HG03521 (cell line): ENCODE measurements around the gene RUFY2.

Source experiments
- ATAC-seq: cut with Tn5 transposase; IDR thresholded peaks from one replicate; pipeline ENCODE4 v1.9.1; 2021; ENCODE audit warnings: mild to moderate bottlenecking, moderate library complexity; ENCODE audit not compliant: unreplicated experiment

Gene RUFY2

DNA sequence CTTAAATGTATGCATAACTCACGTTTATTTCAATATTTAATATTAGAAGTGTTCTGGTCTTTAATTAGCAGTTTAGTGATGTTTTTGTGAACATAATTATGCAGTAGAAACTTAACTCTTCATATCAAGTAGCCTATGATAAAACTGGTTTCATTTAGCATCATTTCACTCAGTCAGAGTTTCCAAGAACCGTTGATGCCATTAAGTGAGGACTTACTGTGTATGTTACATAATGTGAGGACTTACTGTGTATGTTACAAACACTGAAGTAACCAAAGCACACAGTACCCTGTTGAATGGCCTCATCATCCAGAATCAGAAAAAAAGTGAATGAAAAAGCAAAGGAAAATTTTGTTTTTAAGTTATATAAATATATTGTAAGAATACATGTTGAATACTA lies 41.5 kb downstream of the RUFY2 start:
- ATAC-seq = no peak

DNA sequence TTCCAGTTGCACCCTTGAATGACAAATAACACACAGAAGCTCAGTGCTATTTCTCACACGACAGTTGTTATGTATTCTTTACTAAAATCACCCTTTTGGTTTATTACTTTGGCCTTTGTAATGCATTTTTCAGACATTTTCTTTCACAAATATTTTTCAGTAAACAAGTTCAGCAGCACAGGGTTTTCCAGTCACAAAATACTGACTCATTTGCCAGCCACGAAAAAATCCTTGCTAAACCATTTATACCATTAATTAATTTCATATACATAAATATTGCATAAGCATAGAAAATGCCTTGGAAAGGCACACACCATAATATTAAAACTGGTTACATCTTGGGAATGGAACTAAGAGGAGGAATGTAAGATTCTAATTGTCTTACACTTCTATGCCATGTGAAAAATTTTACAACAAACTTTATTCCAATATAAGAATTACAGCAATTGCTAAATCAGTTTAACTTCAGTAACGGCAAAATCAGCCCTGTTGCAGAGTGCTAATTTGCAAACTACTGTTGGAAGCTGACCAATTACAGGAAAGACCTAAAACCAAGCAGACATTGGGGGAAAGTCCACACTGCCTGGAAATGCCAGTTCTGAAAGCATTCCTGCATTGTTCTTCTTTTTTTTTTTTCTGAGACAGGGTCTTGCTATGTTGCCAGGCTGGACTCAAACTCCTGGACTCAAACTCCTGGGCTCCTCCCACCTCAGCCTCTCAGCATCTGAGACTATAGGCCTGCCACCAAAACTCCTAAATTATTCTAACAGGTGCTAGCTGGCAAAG lies 42.8 kb downstream of the RUFY2 start:
- no peak for ATAC-seq

DNA sequence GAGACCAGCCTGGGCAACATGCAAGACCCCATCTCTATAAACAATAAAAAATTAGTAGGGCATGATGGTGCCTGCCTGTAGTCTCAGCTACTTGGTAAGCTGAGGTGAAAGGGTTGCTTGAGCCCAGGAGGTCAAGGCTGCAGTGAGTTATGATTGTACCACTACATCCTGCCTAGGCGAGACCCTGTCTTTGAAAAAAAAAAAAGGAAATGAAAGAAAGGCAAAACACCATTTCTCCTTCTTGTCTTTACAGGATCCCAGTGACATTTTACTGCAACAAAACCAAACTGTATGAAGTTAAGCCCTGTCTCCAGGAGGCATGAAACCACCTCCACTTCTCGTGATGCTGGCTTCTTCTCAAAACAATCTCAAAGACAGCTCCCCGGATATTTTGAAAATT lies 44.5 kb downstream of the RUFY2 start:
- no peak for ATAC-seq

DNA sequence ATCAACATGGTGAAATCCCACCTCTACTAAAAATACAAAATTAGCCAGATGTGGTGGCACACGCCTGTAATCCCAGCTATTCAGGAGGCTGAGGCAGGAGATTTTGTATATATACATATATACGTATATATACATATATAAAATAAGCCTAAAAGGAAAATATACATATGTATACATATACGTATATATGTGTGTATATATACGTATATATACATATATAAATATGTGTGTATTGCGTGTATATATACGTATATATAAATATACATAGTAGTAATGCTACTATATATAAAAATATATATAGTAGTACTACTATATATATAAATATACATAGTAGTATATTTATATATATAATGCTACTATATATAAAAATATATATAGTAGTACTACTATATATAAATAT lies 47.9 kb downstream of the RUFY2 start:
- ATAC-seq = no peak

DNA sequence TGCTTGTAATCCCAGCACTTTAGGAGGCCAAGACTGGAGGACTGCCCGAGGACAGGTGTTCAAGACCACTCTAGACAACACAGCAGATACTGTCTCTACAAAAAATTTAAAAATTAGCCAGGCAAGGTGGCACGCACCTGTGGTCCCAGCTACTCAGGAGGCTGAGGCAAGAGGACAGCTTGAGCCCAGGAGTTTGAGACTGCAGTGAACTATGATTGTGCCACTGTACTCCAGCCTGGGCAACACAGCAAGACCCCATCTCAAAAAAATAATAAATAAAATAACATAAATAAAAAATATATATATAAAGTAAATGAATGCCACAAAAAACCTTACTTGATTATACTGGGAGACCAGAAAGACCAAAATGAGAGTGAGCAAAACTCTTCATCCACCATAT lies 53.5 kb downstream of the RUFY2 start:
- ATAC-seq = no peak

DNA sequence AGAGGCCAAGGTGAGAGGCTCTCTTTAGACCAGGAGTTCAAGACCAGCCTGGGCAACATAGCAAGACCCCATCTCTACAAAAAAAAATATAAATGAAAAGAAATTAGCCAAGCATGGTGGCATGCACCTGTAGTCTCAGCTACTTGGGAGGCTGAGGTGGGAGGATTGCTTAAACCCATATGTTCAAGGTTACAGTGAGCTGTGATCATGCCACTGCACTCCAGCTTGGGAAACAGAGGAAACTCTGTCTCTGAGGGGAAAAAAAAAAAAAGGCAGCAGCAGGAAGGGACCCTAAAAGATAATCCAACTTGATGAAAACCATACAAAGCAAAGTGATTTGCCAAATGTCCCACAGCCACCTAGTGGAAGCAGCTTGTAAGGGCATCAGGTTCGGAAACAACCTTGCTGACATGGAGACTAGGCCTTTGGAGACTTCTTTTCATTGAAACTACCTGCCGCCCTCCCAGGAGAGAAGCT lies 58.8 kb downstream of the RUFY2 start:
- no peak for ATAC-seq

DNA sequence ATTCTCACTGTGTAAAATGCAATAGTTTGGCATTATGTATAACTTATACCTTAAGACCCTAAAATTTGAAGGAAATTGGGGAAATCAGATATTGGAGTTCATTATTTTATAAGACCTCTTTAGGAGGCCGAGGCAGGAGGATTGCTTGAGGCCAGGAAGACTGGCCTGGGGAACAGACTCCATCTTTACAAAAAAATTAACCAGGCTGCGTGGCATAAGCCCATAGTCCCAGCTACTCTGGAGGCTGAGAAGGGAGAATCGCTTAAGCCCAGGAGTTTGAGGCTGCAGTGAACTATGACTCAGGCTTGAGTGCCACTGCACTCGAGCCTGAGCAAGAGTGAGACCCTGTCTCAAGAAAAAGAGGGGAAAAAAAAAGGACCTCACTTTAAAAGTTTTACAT lies 60.3 kb downstream of the RUFY2 start:
- no peak for ATAC-seq

DNA sequence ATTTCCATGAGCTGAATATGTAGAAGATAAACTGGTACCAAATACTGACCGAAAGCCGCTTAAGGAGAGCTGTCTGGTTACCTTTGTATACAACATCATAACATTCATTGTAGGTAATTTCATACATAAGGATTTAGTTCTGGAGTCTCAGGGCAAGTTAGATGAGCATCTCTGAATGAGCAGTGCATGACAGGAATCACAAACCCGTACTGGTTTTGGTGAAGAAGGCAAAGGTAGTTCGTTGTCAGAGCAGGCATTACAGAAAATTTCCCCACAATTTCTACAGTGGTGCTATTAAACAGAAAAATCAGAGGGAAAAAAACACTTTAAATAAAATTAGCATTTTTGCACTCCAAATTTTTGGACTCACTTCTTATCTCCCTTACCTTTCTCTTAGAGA lies 61.5 kb downstream of the RUFY2 start:
- ATAC-seq = no peak

DNA sequence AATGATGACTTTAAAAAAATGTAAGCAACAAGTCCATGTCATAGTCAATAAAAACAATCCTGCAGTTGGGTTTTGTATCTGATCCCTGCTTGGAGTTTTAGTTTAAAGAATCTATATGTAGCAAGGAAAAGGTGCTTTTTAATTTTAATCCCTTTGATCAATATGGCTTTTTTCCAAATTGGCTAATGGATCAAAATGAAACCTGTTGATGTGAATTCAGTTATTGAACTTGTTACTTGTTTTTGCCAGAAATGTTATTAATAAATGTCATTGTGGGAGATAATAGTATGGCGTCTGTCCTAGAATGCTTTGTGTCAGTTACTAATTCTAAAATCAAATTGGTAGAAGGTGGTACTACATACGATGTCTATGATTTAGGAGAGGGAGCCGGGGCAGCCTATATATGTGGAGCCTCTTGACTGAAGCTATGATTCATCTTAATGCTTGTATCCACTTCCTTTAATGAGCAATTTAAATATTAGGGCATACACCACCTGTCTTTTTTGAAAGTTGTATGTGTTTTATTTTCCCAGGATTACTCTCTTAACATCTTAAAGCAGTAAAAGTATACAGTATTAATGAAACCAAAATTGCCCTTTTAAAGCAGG lies 64.1 kb downstream of the RUFY2 start:
- ATAC-seq = no peak

DNA sequence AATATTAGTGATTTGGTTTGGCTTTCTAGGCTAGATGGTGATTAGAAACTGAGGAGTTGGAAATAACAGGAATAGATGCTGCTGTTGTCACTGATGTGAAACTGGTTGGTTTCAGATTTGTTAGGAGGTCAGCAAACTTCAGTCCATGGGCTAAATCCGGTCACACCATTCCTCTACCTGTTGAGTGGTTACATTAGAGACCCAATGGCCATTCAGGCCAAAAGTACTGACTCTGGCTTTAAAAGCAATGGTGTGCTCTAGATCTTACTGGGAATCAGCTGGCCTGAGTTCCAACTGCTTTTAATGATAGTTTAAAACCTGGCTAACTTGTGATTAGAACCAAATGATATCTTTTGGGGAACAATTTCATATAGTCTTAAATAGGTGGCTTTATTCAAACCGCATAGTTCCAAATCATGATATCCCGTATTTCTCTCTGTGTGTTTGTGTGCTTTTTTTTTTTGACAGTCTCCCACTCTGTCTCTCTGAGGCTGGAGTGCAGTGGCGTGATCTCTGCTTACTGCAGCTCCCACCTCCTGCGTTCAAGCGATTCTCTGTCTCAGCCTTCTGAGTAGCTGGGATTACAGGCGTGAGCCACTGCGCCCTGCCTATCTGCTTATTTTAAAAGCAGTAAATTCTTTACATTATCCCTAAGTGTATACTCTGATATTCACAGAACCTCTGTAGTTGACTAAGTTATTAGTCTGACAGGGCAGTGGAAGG lies 66.6 kb downstream of the RUFY2 start:
- ATAC-seq = no peak

DNA sequence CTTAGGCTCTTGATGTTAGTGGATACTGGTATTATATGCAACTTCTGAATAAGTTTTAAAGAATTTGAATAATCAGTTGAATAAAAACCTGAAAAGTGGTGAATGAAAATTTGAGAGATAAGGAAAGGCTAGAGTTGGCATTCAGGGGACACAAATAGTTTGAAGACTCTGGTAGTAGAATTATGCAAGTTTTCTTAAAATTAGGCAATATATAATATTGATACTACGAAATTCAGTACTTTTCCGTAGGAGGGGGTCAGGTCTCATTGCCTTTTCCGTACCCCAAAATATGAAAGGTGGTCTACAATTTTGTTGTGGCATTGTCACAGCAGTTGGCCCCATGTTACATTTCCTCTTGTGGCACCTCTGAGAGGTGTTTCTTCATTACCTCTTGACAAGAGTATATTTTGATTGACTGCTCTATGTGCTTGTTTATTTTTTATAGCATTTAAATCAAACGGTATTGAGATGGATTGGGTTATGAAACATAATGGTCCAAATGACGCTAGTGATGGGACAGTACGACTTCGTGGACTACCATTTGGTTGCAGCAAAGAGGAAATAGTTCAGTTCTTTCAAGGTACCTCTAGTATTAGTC lies 70.2 kb downstream of the RUFY2 start:
- ATAC-seq = no peak

DNA sequence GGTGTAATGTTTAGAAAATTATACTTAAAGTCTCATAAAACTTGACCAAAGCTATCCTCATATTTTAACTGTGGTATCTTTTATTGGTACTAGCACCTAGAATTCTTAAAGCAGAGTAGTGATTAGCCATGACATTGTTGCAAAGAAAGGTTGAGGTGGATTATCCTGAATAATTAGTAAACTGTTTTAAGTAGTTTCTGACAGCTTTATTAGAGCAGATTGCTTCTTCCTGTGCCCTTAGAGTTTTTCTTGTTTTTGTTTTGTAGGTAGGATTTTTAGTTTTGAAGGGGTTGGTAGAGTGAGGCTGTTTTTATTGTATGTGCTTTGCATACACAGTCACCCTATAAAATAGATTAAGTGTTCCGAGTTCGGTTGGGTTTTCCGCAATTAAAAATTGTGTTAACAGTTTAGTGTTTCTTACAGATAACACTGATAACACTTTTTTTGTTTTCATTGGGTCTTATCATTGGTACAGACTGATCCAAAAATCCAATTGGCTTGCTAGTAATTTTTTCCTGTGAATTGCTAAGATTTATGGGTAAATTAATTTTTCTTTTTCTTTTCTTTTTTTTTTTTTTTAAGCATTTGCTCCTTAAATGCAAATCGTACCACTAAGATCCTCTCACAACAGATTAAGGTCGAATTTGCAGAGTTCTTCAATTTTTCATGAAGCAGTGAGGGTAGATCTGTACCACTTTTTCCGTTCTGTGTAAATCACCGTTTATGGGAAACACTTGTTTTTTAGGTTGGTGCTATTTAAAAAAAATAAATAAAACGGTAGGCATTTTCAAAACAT lies 72.2 kb downstream of the RUFY2 start:
- ATAC-seq = no peak

DNA sequence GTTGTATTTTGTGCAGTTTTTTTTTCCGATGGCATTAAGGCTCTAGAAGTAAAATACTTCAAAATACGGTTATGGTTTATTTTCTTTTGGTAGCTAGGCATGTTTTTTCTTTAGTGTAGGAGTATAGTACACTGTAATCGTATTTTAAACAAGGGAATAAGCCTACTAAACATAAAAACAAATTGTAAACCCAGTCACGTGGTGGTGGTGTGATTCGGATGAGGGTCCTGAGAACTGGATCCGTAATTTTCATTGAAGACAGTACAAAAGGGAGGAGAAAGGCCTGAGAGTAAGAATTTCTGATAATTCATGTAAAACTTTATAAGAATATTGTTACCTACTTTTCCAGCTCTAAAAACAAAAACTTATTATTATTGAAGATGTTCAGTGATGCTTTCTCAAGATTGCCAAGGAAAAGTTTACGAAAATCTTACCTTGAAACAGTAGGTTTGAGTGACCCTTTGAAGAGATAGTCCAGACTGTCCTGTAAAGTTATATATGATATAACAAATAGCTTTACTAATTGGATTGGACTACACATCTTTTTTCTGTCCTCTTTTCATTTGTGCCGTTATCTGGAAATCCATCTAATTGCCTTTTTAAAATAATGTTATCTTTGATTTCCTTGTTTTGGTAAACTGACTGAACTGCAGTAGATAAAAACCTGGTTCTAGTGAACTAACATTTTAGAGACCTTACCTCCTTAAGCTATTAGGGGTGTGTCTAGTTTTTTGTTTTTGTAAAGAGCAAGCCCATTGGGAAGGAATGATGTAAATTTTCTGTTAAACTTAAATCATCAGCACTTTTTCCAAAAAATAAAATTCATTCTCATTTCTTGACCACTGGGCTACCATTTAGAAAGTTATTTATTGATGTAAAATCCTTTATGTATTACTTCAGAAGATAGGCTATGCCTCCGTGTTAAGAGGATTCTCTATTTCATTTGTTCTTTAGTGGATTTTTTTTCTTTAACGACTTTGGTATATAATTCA lies 73.3 kb downstream of the RUFY2 start:
- ATAC-seq = no peak

DNA sequence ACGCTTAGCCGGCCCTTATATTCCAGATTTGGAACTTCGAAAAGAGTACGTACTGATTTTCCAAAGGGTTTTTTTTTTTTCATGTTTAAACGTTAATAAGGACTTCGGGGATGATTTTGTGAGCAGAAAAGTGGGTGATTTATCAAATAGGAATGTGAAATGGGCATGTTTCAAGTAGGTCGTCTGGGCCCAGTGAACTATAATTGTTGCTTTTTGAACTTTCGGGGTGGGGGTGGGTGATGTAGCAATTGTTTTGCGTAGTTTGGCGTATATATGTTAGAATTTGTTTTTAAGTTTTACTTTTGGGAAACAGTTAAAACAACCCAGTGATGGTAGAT lies 74.0 kb downstream of the RUFY2 start:
- no peak for ATAC-seq

DNA sequence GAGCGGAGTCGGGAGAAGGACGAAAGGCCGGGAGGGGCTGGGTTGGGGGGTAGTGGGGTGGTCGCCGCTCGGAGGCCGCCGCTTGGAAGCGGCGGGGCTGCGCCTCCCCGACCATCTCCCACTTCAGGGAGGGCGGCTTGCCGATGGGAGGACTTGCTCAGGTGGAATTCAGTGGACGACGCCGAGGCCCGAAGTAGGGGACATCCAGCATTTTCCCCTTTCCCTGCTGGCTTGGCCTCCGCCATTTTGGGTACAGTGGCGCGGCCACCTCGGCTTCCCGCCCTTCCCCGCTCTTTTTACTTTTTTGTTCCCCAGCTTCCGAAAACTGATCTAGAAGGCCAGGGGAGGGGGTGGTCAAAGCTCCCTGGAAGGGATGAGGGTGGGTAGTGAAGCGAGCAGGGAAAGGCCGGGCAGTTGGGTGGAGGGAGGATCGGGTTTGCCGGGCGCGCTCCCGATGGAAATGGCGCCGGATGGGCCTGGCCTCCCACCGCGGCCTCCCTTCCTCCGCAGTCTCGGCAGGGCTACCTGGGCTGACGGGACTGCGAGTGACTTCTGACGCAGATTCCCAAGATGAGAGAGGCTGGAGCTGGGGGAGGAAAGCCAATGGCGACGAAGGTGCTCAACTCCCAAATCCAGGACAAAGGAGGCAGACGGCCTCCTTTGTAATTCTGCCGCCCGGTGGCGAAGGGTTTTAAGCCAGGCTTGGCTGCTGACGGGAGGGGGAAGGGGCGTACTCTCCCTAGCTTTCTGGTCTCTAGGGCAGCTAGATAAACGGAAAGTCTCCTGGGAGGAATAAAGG lies 74.6 kb downstream of the RUFY2 start, which contains the start of gene PBLD:
Gene PBLD, minus strand, starts transcription at position 670 of the 799 bp plus-strand sequence. CDS start 26,084 bp downstream, outside the sequence.
- ATAC-seq = peak; percentile 17

DNA sequence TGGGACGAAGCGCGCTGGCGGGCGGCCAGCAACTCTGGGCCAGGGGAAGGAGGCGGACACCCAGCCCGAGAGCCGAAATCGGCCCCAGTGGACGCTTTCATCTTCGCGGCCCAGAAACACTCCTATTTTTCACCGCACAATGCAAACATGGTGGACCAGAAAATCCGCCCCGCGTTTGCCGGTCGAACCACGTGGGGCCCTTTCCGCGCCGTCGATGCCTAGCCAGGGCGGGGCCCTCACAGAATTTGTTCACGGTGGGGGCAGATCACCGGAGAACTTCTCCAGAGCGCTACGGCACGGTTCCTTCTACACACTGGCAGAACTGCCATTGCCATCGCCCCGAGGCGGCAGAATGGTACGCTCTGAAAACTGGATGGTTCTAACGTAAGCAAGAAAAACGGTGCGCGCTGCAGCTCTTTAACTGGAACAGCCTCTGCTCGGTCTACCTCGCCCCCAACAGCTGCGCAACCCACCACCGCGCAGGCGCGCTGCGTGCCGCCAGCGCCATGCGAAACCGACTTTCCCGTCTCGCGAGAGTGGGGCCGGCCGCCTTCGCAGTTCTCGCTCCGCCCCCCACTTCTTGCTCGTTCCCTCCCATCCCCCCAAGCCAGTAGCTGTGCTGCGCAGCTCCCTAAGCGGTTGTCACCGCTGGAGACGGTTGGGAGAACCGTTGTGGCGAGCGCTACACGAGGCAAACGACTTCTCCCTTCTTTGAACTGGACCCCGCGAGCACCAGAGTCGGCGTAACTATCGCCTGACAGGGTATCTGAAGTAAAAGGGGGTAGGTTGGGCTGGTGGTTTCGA lies 75.4 kb downstream of the RUFY2 start, which contains the start of gene HNRNPH3:
Gene HNRNPH3, plus strand, starts transcription at position 610 of the 804 bp plus-strand sequence. CDS start 5,158 bp downstream, outside the sequence.
- peak; percentile 83 for ATAC-seq

DNA sequence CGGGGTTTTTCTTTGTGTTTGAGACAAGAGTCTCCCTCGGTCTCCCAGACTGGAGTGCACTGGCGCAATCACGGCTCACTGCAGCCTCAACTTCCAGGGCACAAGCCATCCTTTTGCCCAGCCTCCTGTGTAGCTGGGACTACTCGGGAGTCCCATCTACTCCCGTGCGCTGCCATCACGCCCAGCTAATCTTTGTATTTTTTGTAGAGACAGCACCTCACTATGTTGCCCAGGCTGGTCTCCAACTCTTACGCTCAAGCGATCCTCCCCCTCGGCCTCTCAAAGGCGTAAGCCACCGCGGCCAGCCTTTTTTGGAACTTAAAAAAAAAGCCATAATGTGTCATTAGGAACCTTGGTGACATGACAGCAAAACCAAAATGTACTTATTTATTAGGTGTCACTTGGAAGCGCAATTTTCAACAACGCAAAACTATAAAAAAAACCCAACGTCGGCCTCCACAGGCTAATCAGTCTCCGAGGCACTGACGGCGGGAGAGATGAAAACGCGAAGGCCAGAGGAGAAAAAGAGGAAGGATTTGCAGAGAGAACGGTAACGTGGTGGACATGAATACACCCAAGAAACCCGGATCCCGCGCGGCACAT lies 76.1 kb downstream of the RUFY2 start:
- no peak for ATAC-seq
